H4 (cell line): ENCODE measurements around the gene SRGAP1. TPM values are rescaled to one million over a fixed set of nuclear protein-coding genes. Genes with fewer than 3 reads are reported as not detected.
"Not testable (repeated sequence)": the region's sequence is repeated elsewhere in the genome, so short reads cannot be mapped to it uniquely, and the experiment has no call there.

Source experiments
- DNase-seq: peaks from one replicate; pipeline ENCODE4 v3.0.0-alpha.2; 2015; ENCODE audit warnings: low spot score
- total RNA-seq: library from RNA; depleted of rRNA; stranded (reverse); fragments of >200 nt; shearing (Covaris generic); gene quantifications from 2 replicates; pipeline ENCODE4 v1.2.3, GENCODE V29; 2014

SRGAP1 gene
- total RNA-seq, 1 experiment from 2014 or later: 1.6 TPM

GRCh38 chr12:64085154-64085553 lies 240.7 kb downstream of the SRGAP1 start:
- DNase-seq: no peak

- no peak for DNase-seq
Measured at GRCh38 chr12:64085996-64086395, 241.5 kb downstream of the SRGAP1 start.

- DNase-seq: no peak
Measured at GRCh38 chr12:64086946-64087345, 242.4 kb downstream of the SRGAP1 start.

- no peak for DNase-seq
Measured at GRCh38 chr12:64087761-64088160, 243.3 kb downstream of the SRGAP1 start.

- DNase-seq: peak; percentile 91
Measured at GRCh38 chr12:64088431-64089349, 244.2 kb downstream of the SRGAP1 start.

- no peak for DNase-seq
Measured at GRCh38 chr12:64090047-64090446, 245.5 kb downstream of the SRGAP1 start.

- no peak for DNase-seq
Measured at GRCh38 chr12:64091186-64091585, 246.7 kb downstream of the SRGAP1 start.

GRCh38 chr12:64092507-64093196 lies 248.2 kb downstream of the SRGAP1 start:
- no peak for DNase-seq

- no peak for DNase-seq
Measured at GRCh38 chr12:64093689-64094088, 249.2 kb downstream of the SRGAP1 start.

GRCh38 chr12:64097366-64098105 lies 253.0 kb downstream of the SRGAP1 start:
- no peak for DNase-seq

- no peak for DNase-seq
Measured at GRCh38 chr12:64098709-64099354, 254.3 kb downstream of the SRGAP1 start.

- peak; percentile 32 for DNase-seq
Measured at GRCh38 chr12:64099397-64099796, 254.9 kb downstream of the SRGAP1 start.

GRCh38 chr12:64102339-64102738 lies 257.8 kb downstream of the SRGAP1 start:
- DNase-seq: no peak

- DNase-seq: no peak
Measured at GRCh38 chr12:64103825-64104740, 259.6 kb downstream of the SRGAP1 start.

GRCh38 chr12:64105026-64105425 lies 260.5 kb downstream of the SRGAP1 start:
- no peak for DNase-seq

- no peak for DNase-seq
Measured at GRCh38 chr12:64107776-64108175, 263.3 kb downstream of the SRGAP1 start.

GRCh38 chr12:64109706-64110105 lies 265.2 kb downstream of the SRGAP1 start:
- no peak for DNase-seq

GRCh38 chr12:64110864-64111263 lies 266.4 kb downstream of the SRGAP1 start:
- DNase-seq: no peak

GRCh38 chr12:64116969-64117368 lies 272.5 kb downstream of the SRGAP1 start:
- DNase-seq: no peak

- DNase-seq: no peak
Measured at GRCh38 chr12:64120568-64120967, 276.1 kb downstream of the SRGAP1 start.

GRCh38 chr12:64121086-64121485 lies 276.6 kb downstream of the SRGAP1 start:
- DNase-seq: not testable (repeated sequence)
